ENCODE measurements around the gene MEA1. TPM values are rescaled to one million over a fixed set of nuclear protein-coding genes. Genes with fewer than 3 reads are reported as not detected.

The MEA1 gene
- total RNA-seq, 1 donor, result 47.4 TPM

GRCh38 chr6:42984924-42985475, 28.7 kb downstream of the MEA1 start:
- Histone ChIP-seq H3K4me1 (ENCODE audit: insufficient read depth, low read length) (peaks cover 35% of the 10 kb centered on the region), H3K9me3 (ENCODE audit: low read depth, low read length) (no peaks in the 10 kb centered on the region), H3K79me2 (ENCODE audit: insufficient read depth, low read length) (peaks cover 36% of the 10 kb centered on the region), H3K4me2 (ENCODE audit: insufficient read depth, low read length) (peak overlapping the region; percentile 87), H2AFZ (ENCODE audit: low read length) (peak overlapping the region; percentile 64), H3K27me3 (ENCODE audit: insufficient read depth, low read length) (no peaks in the 10 kb centered on the region), H3K4me3 (ENCODE audit: insufficient read depth, low read length) (peak overlapping the region; percentile 81), H3K36me3 (ENCODE audit: insufficient read depth, low read length) (peaks cover 6% of the 10 kb centered on the region), H4K20me1 (ENCODE audit: insufficient read depth, low read length) (peaks cover 22% of the 10 kb centered on the region), H3K27ac (ENCODE audit: low read depth, low read length) (peak overlapping the region; percentile 56)
- no peak for TF ChIP-seq CTCF (IDR thresholded peaks at IDR 0.05; ENCODE audit: extremely low read depth, low read depth, low read length)
- no peak for DNase-seq (ENCODE audit: insufficient read length, low spot score, missing footprints)

- DNase-seq (ENCODE audit: insufficient read length, low spot score, missing footprints), result peak; percentile 99
- Histone ChIP-seq H3K27me3 (ENCODE audit: insufficient read depth, low read length) (no peaks in the 10 kb centered on the region), H3K79me2 (ENCODE audit: insufficient read depth, low read length) (peaks cover 35% of the 10 kb centered on the region), H3K9me3 (ENCODE audit: low read depth, low read length) (no peaks in the 10 kb centered on the region), H3K4me1 (ENCODE audit: insufficient read depth, low read length) (peaks cover 42% of the 10 kb centered on the region), H2AFZ (ENCODE audit: low read length) (peak within 1 kb of the TSS; percentile 82), H3K27ac (ENCODE audit: low read depth, low read length) (peak within 1 kb of the TSS; percentile 56), H4K20me1 (ENCODE audit: insufficient read depth, low read length) (peaks cover 22% of the 10 kb centered on the region), H3K4me2 (ENCODE audit: insufficient read depth, low read length) (peak within 1 kb of the TSS; percentile 95), H3K36me3 (ENCODE audit: insufficient read depth, low read length) (no peaks in the 10 kb centered on the region), H3K4me3 (ENCODE audit: insufficient read depth, low read length) (peak within 1 kb of the TSS; percentile 81)
- no peak for TF ChIP-seq CTCF (IDR thresholded peaks at IDR 0.05; ENCODE audit: extremely low read depth, low read depth, low read length)
Measured at GRCh38 chr6:42984001-42984923, 29.5 kb downstream of the MEA1 start, which contains the start of gene PPP2R5D. Gene PPP2R5D (plus strand): TSS chr6:42984570. CDS start chr6:42984678, 108 bp downstream.

DNA sequence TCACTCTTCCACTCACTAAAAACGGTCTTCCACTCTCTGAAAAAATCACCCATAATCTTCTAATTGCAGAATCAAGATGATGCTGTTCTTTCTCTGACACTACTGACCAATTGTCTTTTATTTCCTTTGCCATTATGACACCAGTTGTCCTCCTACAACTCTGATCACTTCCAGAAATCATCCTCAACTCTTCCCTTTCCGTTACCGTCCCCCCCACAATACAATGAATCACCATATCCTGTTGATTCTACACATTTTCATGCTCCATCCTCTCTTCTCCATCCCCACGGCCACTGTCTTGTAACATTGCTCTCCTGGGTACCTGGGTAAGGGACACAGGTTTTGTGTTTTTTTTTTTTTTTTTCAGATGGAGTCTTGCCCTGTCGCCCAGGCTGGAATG, 31.9 kb downstream of the MEA1 start:
- H4K20me1 ChIP-seq (ENCODE audit: insufficient read depth, low read length), result peaks cover under 1% of the 10 kb centered on the region
- H3K36me3 ChIP-seq (ENCODE audit: insufficient read depth, low read length), result no peaks in the 10 kb centered on the region
- H2AFZ ChIP-seq (ENCODE audit: low read length), result no peak overlapping the region
- no peak for TF ChIP-seq CTCF (IDR thresholded peaks at IDR 0.05; ENCODE audit: extremely low read depth, low read depth, low read length)
- H3K4me2 ChIP-seq (ENCODE audit: insufficient read depth, low read length), result no peak overlapping the region
- H3K27ac ChIP-seq (ENCODE audit: low read depth, low read length), result no peak overlapping the region
- H3K4me3 ChIP-seq (ENCODE audit: insufficient read depth, low read length), result no peak overlapping the region
- DNase-seq (ENCODE audit: insufficient read length, low spot score, missing footprints), result no peak
- H3K9me3 ChIP-seq (ENCODE audit: low read depth, low read length), result no peaks in the 10 kb centered on the region
- H3K27me3 ChIP-seq (ENCODE audit: insufficient read depth, low read length), result no peaks in the 10 kb centered on the region
- H3K79me2 ChIP-seq (ENCODE audit: insufficient read depth, low read length), result peaks cover 43% of the 10 kb centered on the region
- peaks cover 37% of the 10 kb centered on the region for H3K4me1 ChIP-seq (ENCODE audit: insufficient read depth, low read length)

Measured in osteoblast (primary cell).